Left colon (tissue), 2 donors: ENCODE results near the gene IGSF3. TPM values are rescaled to one million over a fixed set of nuclear protein-coding genes. Genes with fewer than 3 reads are reported as not detected.
"Not testable (repeated sequence)": the region's sequence is repeated elsewhere in the genome, so short reads cannot be mapped to it uniquely, and the experiment has no call there.

Experiments
- ATAC-seq: fragments of 200-7000 bp; cut with Tn5 transposase; one replicate; pipeline ENCODE4 v1.9.1; 2020; ENCODE audit warnings: mild to moderate bottlenecking, moderate library complexity
- DNase-seq, 2 donors: peaks; one replicate each; pipeline ENCODE4 v3.0.0-alpha.2; 2020
- intact Hi-C, 2 donors: fragments of 100-400 bp; cut with DNase I in 1 of 2; cut with micrococcal nuclease in 1 of 2; formaldehyde crosslinking; loops; one replicate each; pipeline versions ENCODE4 v1.11.2 to v1.14.0; 2022; cut with DNase I, micrococcal nuclease
- total RNA-seq, 2 donors: library from RNA; stranded (reverse); fragmentation: NEBNext Ultra II Directional; extraction: Animal tissue kit (Norgen Biotek cat#: 25700); gene quantifications; one replicate each; pipeline ENCODE4 v1.2.1, GENCODE V29; 2021
- donor health status: DM: no; HTN: no; CAD: no.
- donor health status: DM: yes; HTN: yes; CAD: no.

IGSF3 gene
- total RNA-seq, 2 donors from 2014 or later: 27.5 to 29.8 TPM

DNA sequence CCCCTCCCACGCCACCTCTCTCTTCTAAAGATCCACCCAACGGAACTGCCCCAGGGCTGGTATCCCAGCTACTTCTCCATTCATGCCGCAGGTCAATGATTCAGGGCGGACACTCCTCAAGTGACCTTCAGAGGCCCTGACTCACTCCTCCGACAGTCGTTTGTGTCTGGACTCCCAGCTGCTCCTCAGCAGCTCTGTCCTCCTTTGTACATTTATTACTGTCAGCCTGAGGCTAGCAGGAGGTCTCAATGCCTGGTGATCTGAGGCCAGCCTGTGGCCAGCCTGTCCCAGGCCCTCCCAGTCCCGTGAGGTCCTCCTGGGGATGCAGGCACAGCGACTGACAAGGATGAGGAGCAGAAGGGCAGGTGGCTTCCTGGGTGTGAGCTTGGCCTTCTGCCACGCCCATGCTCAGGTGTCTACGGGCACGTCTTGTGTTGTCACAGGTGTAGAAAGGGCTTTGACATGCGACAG is 24.2 kb downstream of the IGSF3 start:
- DNase-seq: peak; percentile 64 to 65
- intact Hi-C loops: not testable (repeated sequence)
- ATAC-seq: peak; percentile 74

- ATAC-seq, DNase-seq, intact Hi-C loops: not testable (repeated sequence)
These were observed 24.9 kb downstream of the IGSF3 start for GRCh38 chr1:116642311-116643280.

DNA sequence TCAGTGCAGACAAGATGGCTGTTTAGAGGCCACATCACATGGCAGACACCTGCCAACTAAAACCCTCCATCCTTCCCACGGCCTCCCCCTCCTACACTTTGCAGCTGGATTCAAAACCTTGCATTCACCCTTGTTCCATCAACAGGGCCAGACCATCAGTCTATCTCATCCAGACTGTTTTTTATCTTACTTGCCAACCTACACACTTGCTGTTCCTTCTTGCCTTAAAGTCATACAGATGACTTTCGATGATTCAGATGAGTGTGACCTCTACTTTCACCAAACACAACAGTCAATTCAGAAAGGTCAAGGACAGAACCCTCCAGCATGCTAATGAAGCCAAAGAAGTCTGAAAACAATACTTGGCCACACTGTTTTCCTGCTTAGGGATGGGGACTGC is 29.9 kb downstream of the IGSF3 start:
- intact Hi-C loops, DNase-seq, ATAC-seq: not testable (repeated sequence)

DNA sequence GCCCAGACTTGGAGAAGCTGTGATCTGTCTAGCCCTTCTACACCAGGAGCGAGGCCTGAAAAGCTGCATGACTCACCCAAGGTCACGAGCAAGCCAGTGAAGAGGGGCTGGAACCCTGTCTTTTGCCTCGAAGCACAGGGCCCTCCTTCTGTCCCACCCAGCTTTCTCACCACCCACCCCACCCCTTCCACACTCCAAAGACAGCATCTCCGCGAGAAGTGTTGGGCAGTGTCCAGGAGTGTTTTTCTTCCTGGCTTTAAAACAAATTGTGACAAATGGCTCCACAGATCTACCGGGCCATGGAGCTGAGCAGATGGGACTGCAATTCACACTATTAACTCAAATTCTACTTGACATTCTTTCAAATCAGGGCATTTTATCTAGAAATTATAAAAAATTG is 30.9 kb downstream of the IGSF3 start:
- intact Hi-C loops, ATAC-seq: not testable (repeated sequence)

DNA sequence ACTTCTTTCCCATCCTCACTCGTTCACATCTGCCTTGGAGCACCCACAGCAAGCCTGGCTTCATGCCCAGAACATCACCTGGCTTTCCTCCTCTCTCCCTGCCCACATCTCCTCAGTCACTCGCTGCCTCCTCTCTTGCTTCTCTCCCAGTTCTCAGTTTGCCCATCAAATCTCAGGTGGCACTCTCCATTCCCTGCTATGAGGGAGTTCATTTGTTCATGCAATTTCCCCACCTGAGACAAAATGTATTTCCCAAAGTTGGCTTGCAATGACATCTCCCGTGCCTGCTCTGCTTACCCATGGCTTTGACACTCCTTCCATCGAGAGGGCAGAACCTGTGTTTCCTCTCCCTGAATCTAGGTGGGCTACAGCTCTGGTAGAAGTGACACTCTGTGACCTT is 33.1 kb downstream of the IGSF3 start:
- ATAC-seq, intact Hi-C loops: not testable (repeated sequence)

More for the DNA sequence above, 30.9 kb downstream of the IGSF3 start:
- DNase-seq: not testable (repeated sequence)

GRCh38 chr1:116631996-116632925 is 35.3 kb downstream of the IGSF3 start:
- ATAC-seq, intact Hi-C loops, DNase-seq: not testable (repeated sequence)

More for the DNA sequence above, 33.1 kb downstream of the IGSF3 start:
- DNase-seq: not testable (repeated sequence)

- intact Hi-C loops, DNase-seq: not testable (repeated sequence)
These were observed 36.0 kb downstream of the IGSF3 start for GRCh38 chr1:116631554-116631953.

DNA sequence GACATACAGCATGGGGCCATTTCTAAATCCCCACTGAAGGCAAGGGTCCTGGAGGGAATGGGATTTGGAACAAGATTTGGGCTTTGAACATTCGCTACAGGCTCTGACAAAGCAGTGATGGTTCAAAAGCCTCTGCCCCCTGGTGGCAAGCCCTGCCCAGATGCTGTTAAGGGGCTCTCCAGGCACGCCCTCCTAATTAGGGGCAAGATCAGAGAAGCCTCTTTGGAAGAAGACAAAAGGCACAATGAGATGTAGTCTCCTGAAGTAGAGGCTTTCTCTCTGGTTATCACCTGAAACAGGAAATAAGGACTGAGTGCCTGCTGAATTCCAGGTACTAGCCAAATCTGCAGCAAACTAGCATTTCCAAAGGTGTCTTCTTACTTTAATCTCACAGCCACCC is 37.5 kb downstream of the IGSF3 start:
- DNase-seq, ATAC-seq, intact Hi-C loops: not testable (repeated sequence)

More at GRCh38 chr1:116631554-116631953, 36.0 kb downstream of the IGSF3 start:
- ATAC-seq: not testable (repeated sequence)

- ATAC-seq, DNase-seq, intact Hi-C loops: not testable (repeated sequence)
These were observed 38.1 kb downstream of the IGSF3 start for GRCh38 chr1:116629441-116629840.

DNA sequence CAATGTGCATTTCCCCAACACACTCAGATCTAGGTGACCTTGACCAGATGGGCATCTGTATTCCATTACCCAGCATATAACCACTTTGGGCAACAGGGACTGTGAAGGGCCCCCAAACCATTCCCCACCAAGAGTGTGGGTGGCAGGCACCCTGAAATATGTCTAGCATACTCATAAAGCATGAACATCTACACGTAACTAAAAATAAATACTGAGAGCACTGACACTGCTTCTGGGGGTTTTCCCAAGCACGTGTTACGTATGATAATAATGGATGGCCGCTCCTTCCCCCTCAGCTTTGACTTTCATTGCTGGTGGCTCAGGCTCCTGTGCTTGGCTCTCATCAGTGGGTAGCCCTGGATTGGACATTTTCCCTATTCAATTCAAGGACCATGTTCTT is 39.1 kb downstream of the IGSF3 start:
- intact Hi-C loops: no loop called here
- no peak for ATAC-seq
- no peak for DNase-seq

GRCh38 chr1:116627357-116627756 is 40.2 kb downstream of the IGSF3 start:
- DNase-seq, ATAC-seq, intact Hi-C loops: not testable (repeated sequence)

GRCh38 chr1:116626915-116627314 is 40.6 kb downstream of the IGSF3 start:
- intact Hi-C loops, ATAC-seq, DNase-seq: not testable (repeated sequence)

DNA sequence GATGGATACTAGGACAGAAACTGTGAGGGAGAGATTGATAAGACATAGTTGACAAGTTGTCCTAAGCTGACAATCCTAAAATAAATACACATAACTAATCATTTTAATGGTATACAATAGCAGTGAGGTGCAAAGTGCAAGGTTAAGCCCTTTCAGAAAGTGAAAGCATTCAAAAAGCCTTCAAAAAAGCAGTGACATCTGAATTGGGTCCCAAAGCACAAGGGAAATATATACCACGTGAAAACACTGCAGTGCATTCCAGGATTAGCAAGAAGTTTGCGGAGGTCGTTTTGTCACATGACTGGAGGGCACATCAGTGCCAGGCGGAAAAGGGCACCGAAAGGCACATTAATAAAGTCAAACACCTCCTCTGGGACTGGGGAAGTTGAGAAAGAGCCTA is 42.4 kb downstream of the IGSF3 start:
- ATAC-seq, intact Hi-C loops, DNase-seq: not testable (repeated sequence)

DNA sequence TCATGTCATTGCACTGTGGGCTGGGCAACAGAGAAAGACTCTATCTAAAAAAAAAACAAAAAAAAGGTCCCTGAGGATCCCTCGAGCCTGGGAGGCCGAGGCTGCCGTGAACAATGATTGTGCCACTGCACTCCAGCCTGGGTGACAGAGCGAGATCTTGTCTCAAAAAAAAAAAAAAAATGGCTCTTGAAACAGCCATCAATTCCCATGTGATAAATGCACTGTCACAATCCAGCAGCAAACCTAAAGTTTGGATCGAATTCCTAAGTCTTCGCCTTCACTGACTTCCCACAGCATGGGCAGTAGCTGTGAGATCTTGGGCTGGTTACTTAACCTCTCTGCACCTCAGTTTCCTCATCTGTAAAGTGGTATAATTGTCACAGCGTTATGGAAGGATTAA is 43.5 kb downstream of the IGSF3 start:
- intact Hi-C loops: no loop called here
- DNase-seq (no peak), ATAC-seq (no peak)

- DNase-seq, ATAC-seq, intact Hi-C loops: not testable (repeated sequence)
These were observed 45.0 kb downstream of the IGSF3 start for GRCh38 chr1:116622496-116622895.

GRCh38 chr1:116621756-116622155 is 45.8 kb downstream of the IGSF3 start:
- DNase-seq, intact Hi-C loops: not testable (repeated sequence)

DNA sequence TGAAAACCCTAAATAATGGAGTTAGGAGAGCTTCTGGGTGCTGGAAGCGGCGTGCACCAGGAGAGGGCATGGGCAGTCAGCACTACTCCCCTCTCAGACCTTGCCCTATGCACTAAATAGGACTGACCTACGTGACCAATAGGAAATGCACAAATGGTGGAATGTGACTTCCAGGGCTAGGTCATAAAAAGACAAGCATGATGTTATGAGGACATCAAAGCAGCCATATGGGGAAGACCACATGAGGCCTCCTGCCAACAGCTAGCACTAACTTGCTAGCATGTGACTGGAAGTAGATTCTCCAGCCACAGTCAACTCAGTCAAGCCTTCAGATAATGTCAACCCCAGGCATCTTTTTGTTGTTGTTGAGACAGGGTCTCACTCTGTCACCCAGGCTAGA is 47.1 kb downstream of the IGSF3 start:
- intact Hi-C loops, DNase-seq, ATAC-seq: not testable (repeated sequence)

More at GRCh38 chr1:116621756-116622155, 45.8 kb downstream of the IGSF3 start:
- not testable (repeated sequence) for ATAC-seq

DNA sequence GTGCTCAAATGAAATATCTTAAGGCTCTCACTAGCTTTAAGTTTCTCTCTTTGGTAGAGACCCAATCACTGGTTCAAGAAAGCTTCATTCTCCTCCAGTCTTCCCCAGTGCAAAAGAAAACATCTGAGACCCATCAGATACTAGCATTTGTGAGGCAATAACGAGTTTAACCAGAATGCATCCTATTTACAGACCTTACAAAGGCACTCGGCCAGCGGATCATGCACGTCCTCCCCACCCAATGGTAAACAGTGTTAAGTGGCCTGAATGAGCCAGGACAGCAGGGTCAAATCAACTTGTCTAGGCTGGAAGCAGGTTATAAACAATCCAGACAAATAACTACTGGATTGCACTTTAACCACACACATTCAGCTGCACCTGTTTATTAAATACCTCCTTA is 48.4 kb downstream of the IGSF3 start:
- peak; percentile 42 to 59 for DNase-seq
- ATAC-seq, intact Hi-C loops: not testable (repeated sequence)
